ENCODE measurements around the gene THSD4.
"Not testable (repeated sequence)": the region's sequence is repeated elsewhere in the genome, so short reads cannot be mapped to it uniquely, and the experiment has no call there.

The THSD4 gene

GRCh38 chr15:71124937-71125790 lies 9.9 kb downstream of the THSD4 start:
- no peak for DNase-seq

DNA sequence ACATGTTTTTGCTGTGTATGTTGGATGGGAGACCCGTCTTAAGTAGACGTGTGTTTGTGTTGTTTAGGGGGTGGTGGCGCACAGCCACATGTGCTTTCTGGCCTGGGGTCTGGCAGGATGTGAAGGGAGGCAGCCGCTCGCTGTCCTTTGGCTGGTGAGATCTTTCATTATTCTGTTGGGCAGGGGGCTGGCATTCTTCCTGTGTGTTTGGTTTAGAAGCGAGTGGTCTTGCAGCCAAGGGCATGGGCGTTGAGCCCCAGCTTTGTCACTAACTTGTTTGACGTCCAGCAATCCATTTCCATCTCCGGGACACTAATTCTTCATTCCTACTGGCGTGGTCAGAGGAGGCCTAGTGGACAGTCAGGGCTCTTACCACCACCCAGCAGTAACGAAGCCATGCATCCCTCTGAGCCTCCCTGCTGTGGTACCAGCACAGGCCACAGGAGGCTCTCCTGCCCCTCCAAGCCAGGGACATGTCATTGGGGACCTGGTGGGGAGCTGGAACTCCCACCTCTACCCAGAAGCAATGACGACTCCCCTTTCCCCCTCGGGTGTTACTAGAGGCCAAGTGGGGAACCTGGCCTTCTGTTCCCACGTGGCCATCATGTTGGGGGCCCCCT lies 10.7 kb downstream of the THSD4 start:
- no peak for DNase-seq

GRCh38 chr15:71127083-71127482 lies 11.8 kb downstream of the THSD4 start:
- DNase-seq = no peak

DNA sequence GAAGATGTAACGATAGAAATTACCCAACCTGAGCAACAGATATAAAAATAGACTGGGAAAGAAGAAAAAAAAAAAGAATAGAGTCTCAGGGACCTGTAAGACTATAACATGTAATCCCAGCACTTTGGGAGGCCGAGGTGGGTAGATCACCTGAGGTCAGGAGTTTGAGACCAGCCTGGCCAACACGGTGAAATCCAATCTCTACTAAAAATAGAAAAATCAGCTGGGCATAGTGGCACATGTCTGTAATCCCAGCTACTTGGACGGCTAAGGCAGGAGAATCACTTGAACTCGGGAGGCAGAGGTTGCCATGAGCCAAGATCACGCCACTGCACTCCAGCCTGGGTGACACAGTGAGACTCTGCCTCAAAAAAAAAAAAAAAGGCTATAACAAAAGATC lies 12.9 kb downstream of the THSD4 start:
- not testable (repeated sequence) for DNase-seq

- DNase-seq = no peak
These were observed 13.8 kb downstream of the THSD4 start for GRCh38 chr15:71128939-71129562.

GRCh38 chr15:71129669-71130068 lies 14.4 kb downstream of the THSD4 start:
- DNase-seq = no peak

DNA sequence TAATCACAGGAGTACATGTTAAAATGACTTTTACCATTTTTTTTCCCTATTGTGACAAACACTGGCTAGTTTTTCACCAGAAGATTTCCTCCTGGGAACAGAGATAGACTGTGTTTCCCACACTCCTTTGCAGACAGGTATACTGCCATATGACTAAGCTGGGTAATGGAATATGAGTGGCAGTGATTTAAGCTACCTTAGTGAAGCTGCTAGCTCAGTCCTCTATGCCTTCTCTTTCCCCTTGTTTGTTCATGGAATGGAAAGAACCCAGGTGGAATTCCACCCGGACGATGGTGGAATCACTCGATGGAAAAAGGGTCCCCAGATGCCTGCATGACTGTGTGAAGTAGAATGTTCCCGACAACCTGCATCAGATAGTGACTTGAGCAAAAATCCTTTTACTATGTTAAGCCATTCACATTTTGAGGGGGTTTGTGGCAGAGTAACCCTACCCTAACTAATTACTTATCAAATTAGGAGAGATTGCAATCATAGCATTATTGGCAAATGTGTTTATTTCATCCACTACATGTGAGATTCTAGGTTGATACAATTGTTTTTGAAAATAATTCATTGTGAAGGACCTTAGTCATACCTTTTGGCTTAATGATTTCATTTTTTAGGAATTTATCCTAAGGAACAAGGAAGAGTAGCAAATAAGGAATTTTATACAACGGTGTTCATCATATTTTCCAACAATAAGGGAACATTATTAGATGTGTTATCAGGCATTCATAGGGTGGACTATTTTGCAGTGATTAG lies 16.5 kb downstream of the THSD4 start:
- DNase-seq = no peak

DNA sequence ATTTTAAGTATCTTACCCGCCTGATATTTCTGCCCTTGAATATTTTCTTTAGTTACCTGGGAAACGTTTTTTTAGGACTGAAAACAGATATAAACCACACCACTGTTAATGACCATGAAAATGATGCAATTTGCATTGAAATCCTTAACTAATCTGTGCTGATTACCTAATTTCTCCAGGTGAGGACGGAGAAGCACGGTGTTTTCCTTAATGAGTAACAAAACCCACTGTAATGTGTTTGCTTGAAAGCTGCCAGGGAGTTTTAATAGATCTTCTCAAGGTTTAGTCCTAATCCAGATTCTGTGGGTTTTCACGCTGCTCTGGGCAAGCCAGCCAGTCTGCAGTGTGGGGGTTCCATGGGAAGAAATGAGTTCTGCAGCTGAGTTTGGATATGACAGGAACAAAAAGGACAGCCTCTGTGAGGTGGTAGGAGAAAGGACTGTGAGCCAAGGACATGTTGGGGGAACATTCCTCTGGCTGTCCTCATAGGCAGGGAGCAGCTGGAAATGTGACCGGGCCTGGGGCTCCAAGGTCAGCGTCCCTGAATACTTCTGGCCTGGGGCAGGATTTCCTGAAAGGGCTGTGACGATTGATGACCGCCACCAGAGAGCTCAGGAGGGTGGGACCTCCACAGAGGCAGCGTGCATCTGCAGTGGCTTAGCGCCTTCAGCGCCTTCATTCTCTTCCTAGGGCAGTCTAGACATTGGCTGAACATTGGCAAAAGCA lies 18.6 kb downstream of the THSD4 start:
- no peak for DNase-seq

DNA sequence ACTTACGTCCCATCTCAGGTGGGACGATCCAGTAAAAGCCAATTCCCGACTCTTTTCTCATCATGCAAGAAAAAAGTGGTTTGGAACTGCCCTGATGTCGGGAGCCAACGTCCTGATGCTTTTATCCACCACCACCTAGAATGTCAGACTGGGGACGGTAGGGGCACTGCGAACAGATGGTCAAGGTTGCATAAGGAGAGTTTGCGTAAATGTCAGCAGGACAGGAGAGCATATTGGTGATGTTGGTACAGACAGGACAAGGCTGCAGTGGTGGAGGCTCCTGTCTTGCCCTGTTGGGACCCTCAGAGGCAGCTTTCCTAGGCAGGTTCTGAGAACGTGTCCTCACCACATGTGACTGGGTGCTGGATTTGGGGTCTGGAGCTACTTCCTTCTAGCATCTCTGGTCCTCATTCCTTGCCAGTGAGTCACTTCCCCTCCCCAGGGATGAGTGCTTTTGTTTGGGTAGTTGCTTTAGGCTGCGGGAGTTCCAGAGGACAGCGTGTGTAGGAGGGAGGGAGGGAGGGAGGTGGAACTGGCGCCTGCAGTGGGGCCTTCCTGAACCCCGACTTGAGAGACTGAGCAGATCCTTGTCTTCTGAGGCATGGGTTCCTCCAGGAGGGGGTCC lies 21.0 kb downstream of the THSD4 start:
- DNase-seq = no peak

GRCh38 chr15:71136793-71137518 lies 21.7 kb downstream of the THSD4 start:
- DNase-seq = no peak

GRCh38 chr15:71138473-71138872 lies 23.2 kb downstream of the THSD4 start:
- DNase-seq = no peak

DNA sequence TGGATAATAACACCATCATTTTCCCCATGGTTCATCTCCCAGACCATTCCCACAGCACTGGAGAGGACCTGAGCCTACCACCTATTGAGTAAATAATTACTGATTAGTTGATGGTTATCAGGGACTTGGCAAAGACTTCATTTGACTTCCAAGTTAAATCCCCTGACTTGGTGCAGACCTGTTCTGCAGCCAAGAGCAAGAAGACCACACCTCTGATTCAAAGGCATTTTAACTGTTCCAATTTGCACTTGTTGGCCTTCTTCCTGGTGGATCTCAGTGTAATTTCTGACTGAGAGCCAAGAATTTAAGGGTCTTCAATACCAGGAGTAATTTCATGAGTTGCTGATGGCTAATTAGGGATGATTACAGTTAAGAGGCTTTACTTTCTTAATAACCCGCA lies 24.0 kb downstream of the THSD4 start:
- DNase-seq = no peak

- no peak for DNase-seq
These were observed 26.3 kb downstream of the THSD4 start for GRCh38 chr15:71141572-71141971.

GRCh38 chr15:71142780-71143179 lies 27.5 kb downstream of the THSD4 start:
- DNase-seq = no peak

DNA sequence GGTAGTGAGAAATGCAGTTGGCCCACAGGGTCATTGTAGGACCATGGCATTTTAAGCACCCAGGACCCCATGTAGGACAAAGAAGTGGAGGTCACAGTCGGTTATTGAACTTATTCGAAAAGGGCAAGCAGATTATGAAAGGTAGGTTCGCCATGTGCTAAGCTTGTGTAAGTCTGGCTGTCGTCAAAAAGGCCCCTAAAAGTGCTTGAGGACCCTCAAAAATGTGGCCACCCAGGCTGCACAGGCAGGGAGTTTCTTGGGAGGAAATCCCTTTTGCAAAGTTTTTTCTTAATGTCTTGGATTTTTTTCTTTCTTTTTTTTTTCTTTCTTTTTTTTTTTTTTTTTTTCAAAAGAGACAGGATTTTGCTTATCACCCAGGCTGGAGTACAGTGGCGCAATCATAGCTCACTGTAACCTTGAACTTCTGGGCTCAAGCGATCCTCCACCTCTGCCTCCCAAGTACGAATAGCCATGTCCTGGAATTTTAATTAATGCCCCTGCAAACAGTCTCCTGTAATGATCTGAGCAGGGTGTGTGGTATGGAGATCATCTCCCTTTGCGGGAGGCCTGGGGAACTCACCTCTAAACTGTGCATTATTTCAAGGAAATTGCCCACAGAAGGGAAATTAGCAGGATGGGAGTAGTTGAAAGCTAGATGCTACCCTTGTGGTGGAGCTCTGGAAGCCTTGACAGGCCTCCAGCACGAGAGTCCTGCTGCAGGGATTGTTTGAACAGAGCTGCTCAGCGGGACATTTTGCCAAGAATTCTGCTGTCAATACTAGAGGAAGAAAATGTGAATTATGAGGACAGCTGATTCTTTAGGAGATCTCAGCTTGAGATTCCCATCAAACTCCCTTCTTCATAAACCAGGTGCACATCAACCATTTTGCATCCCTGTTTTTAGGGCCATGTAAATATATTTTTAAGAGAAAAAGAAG lies 28.4 kb downstream of the THSD4 start:
- DNase-seq = no peak

DNA sequence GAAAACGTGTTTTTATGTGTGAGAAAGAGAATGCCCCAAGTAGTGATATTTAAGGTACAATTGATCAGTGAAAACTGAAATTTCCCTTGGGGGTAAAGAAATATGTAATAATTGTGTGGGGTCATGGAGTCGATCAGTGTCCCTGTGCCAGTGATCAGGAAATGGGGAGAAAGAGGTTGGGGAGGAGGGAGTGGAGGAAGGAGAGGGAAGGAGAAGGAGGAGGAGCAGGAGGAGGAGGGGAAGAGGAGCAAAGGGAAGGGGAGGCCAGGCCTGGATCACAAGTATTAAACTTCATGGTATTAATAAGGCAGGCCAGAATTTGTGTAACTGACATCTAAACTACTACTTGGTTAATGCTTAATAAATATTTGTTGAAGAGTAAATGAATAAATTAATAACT lies 30.4 kb downstream of the THSD4 start:
- no peak for DNase-seq

GRCh38 chr15:71146580-71146982 lies 31.3 kb downstream of the THSD4 start:
- no peak for DNase-seq

- no peak for DNase-seq
These were observed 32.8 kb downstream of the THSD4 start for GRCh38 chr15:71148048-71148447.

- DNase-seq = no peak
These were observed 34.6 kb downstream of the THSD4 start for GRCh38 chr15:71149646-71150557.
